ENCODE results near the gene ATM. TPM values are rescaled to one million over a fixed set of nuclear protein-coding genes. Genes with fewer than 3 reads are reported as not detected.
A peak's percentile ranks its signal among the peaks of the same experiment; 100 is the strongest.

ATM gene
- total RNA-seq, 2 donors from 2014 or later: 60.9 to 63.0 TPM

DNA sequence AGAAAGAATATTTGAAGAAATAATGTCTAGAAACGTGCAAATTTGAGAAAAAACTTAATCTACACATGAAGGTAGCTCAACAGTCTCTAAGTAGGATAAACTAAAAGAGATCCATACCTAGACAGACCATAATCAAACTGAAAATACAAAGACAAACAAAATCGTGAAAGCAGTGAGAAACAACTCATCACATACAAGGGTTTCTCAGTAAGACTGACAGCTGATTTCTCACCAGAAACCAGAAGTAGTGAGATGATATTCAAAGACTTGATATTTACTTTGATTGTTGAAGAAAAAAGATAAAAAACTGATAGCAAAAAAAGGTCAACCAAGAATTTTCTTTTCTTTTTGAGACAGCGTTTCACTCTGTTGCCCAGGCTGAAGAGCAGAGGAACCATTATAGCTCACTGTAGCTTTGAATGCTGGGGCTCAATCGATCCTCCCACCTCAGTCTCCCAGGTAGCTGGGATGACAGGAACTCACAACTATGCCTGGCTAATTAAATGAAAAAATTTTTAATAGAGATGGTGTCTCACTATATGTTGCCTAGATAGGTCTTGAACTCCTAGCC lies 17.9 kb upstream of the ATM start:
- Histone ChIP-seq H3K9ac (ENCODE audit: extremely low read depth, low read length, poor library complexity, severe bottlenecking) (no peak overlapping the region), H3K27me3 (ENCODE audit: control insufficient read depth, insufficient read depth, low read length, poor library complexity, severe bottlenecking) (no peaks in the 10 kb centered on the region), H3K36me3 (ENCODE audit: control insufficient read depth, insufficient read depth, low read length) (peaks cover 75% of the 10 kb centered on the region), H3K27ac (ENCODE audit: low read depth, low read length) (no peak overlapping the region), H3K4me1 (ENCODE audit: control insufficient read depth, insufficient read depth, low read length) (no peaks in the 10 kb centered on the region), H3K4me3 (ENCODE audit: low read length) (peak overlapping the region; percentile 2), H3K9me3 (ENCODE audit: control insufficient read depth, low read length) (peaks cover 58% of the 10 kb centered on the region)
- Mint-ChIP-seq H3K4me3 (no peak overlapping the region), H3K9me3 (peaks cover 27% of the 10 kb centered on the region), H3K36me3 (ENCODE audit: low read depth) (peaks cover 57% of the 10 kb centered on the region), H3K4me1 (peaks cover 17% of the 10 kb centered on the region), H3K27ac (no peak overlapping the region), H3K27me3 (ENCODE audit: insufficient read depth) (no peaks in the 10 kb centered on the region)
- WGBS, 2 experiments (ENCODE audit: insufficient coverage in 1 of 2, insufficient read length in 1 of 2): 98 to 100% methylated on average over 1 to 4 of the region's 4 CpGs
- DNase-seq: no peak
- TF ChIP-seq CTCF (conservative IDR thresholded peaks at IDR 0.05): no peak

- peaks cover 15% of the 10 kb centered on the region for H3K4me1 Mint-ChIP-seq
- Histone ChIP-seq H3K4me3 (ENCODE audit: low read length) (peak overlapping the region; percentile 53), H3K4me1 (ENCODE audit: control insufficient read depth, insufficient read depth, low read length) (no peaks in the 10 kb centered on the region), H3K9me3 (ENCODE audit: control insufficient read depth, low read length) (peaks cover 65% of the 10 kb centered on the region), H3K27me3 (ENCODE audit: control insufficient read depth, insufficient read depth, low read length, poor library complexity, severe bottlenecking) (no peaks in the 10 kb centered on the region), H3K36me3 (ENCODE audit: control insufficient read depth, insufficient read depth, low read length) (peaks cover 85% of the 10 kb centered on the region), H3K27ac (ENCODE audit: low read depth, low read length) (no peak overlapping the region), H3K9ac (ENCODE audit: extremely low read depth, low read length, poor library complexity, severe bottlenecking) (no peak overlapping the region)
- H3K36me3 Mint-ChIP-seq (ENCODE audit: low read depth): peaks cover 68% of the 10 kb centered on the region
- no peak overlapping the region for H3K4me3 Mint-ChIP-seq
- 95 to 100% methylated on average over 4 to 6 of the region's 6 CpGs for WGBS, 2 experiments (ENCODE audit: insufficient coverage in 1 of 2, insufficient read length in 1 of 2)
- no peak for DNase-seq
- no peaks in the 10 kb centered on the region for H3K27me3 Mint-ChIP-seq (ENCODE audit: insufficient read depth)
- H3K27ac Mint-ChIP-seq: no peak overlapping the region
- peaks cover 29% of the 10 kb centered on the region for H3K9me3 Mint-ChIP-seq
- TF ChIP-seq CTCF (conservative IDR thresholded peaks at IDR 0.05): no peak
These were observed 16.7 kb upstream of the ATM start for GRCh38 chr11:108206171-108206570.

- no peak overlapping the region for H3K27ac ChIP-seq (ENCODE audit: low read depth, low read length)
- no peak overlapping the region for H3K9ac ChIP-seq (ENCODE audit: extremely low read depth, low read length, poor library complexity, severe bottlenecking)
- peaks cover 15% of the 10 kb centered on the region for H3K4me1 Mint-ChIP-seq
- no peak overlapping the region for H3K4me3 Mint-ChIP-seq
- H3K9me3 ChIP-seq (ENCODE audit: control insufficient read depth, low read length): peaks cover 72% of the 10 kb centered on the region
- 91 to 94% methylated on average over 4 to 8 of the region's 8 CpGs for WGBS, 2 experiments (ENCODE audit: insufficient coverage in 1 of 2, insufficient read length in 1 of 2)
- H3K36me3 ChIP-seq (ENCODE audit: control insufficient read depth, insufficient read depth, low read length): peaks cover 94% of the 10 kb centered on the region
- no peak overlapping the region for H3K27ac Mint-ChIP-seq
- no peak for DNase-seq
- no peaks in the 10 kb centered on the region for H3K27me3 ChIP-seq (ENCODE audit: control insufficient read depth, insufficient read depth, low read length, poor library complexity, severe bottlenecking)
- H3K27me3 Mint-ChIP-seq (ENCODE audit: insufficient read depth): no peaks in the 10 kb centered on the region
- H3K9me3 Mint-ChIP-seq: peaks cover 29% of the 10 kb centered on the region
- H3K4me3 ChIP-seq (ENCODE audit: low read length): peak overlapping the region; percentile 29
- H3K4me1 ChIP-seq (ENCODE audit: control insufficient read depth, insufficient read depth, low read length): no peaks in the 10 kb centered on the region
- peaks cover 77% of the 10 kb centered on the region for H3K36me3 Mint-ChIP-seq (ENCODE audit: low read depth)
- TF ChIP-seq CTCF (conservative IDR thresholded peaks at IDR 0.05): no peak
These were observed 15.7 kb upstream of the ATM start for GRCh38 chr11:108206969-108207682.
